Activated CD4-positive, alpha-beta T cell treated with anti-CD3 and anti-CD28 coated beads for 48 hours (primary cell): ENCODE results near the gene MAP2K7.
"Not testable (repeated sequence)": the region's sequence is repeated elsewhere in the genome, so short reads cannot be mapped to it uniquely, and the experiment has no call there.

Experiments used
- DNase-seq: peaks from one replicate; pipeline ENCODE4 v3.0.0-alpha.2; 2020

Gene MAP2K7

DNA sequence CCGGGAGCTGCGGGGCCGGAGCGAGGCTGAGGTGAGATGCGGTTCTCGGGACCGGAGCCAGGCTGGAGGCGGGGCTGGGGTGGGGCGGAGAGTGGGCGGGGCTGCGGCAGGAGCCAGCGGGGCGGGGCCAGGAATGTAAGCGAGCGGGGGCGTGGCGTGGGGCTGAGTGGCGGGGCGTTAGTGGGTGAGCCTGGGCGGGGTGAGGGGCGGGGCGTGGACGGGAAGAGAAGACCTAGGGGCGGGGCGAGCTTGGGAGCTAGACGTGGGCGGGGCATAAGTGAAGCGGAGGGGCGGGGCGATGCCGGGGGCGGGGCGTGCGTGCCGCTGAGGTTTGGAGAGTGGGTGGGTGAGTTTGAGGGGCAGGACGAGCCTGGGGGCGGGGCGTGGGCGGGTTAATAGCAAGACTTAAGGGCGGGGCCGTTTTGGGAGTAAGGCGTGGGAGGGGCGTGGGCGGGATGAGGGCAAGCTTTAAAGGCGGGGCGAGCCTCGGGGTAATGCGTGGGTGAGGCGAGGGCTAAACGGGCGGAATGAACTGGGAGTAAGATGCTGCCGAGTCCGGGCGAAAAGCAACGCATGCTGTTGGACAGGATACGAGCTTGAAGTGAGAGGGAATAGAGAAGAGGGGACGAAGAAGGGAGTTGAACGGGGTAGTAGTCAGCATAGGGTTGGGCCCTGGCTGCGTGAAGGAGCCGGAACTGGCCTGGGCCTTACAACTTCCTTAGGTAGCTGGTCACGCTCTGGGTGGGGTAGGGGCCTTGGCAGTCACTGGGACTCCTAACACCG lies 17.0 kb downstream of the MAP2K7 start:
- DNase-seq: peak; percentile 100

DNA sequence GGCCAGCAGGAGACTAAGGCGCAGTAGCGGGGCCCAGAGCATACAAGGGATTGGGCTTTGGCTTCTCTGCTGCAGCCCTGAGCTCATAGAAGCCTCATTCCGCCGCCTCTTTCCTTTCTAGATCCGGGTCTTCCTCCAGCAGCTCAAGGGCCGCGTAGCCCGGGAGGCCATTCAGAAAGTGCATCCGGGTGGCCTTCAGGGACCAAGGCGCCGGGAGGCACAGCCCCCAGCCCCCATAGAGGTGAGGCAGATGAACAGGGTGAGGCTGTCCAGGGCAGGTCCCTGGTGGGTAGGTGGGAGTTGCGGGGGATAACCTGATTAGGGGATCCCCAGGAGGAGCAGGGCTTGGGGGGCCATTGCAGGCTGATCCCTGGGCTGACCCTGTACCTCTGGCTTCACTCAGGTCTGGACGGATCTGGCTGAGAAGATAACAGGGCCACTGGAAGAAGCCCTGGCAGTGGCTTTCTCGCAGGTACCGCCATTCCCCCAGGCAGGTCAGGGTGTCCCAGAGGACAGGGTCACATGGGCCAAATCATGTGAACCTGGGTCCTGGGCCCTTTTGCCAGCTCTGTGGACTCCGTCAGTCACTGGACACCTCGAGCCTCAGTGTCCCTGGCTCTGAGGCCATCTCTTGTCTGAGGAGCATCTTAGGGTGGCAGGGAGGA lies 17.8 kb downstream of the MAP2K7 start:
- no peak for DNase-seq

DNA sequence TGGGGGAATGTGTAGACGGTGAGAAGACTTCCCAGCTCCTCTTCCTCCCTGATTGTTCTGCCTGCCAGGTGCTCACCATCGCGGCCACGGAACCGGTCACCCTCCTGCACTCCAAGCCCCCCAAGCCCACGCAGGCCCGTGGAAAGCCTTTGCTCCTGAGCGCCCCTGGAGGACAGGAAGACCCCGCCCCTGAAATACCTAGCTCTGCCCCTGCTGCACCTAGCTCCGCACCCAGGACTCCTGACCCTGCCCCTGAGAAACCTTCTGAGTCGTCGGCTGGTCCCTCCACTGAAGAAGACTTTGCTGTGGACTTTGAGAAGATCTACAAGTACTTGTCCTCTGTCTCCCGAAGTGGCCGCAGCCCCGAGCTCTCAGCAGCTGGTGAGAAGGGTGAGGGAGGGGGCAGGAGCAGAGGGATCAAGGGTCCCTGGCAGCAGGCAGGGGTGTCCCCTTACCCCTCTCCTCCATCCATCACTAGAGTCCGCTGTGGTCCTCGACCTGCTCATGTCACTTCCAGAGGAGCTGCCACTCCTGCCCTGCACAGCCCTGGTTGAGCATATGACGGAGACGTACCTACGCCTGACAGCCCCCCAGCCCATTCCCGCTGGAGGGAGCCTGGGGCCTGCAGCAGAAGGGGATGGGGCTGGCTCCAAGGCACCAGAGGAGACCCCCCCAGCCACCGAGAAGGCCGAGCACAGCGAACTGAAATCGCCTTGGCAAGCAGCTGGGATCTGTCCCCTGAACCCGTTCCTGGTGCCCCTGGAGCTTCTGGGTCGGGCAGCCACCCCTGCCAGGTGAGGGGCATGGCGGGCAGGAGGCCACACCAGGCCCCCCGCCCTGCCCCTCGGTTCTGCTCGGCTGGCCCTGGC lies 18.5 kb downstream of the MAP2K7 start:
- no peak for DNase-seq

DNA sequence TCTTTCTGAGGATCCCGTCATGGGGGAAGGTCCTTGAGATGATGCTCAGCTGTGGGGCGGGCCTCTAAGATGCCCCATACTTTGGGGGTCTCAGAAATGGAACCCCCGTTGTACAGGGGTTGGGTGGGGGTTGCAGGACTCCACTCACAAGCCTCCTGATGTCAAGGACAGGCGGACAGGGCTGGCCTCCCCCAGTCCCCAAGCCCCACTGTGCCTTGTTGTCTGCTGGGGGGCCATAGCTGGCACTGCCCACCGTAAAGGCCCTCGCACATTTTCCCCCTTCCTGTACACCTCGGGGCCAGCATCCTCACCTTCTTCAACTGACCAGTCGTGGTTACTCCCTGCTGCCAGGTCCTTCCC lies 19.1 kb downstream of the MAP2K7 start:
- no peak for DNase-seq

DNA sequence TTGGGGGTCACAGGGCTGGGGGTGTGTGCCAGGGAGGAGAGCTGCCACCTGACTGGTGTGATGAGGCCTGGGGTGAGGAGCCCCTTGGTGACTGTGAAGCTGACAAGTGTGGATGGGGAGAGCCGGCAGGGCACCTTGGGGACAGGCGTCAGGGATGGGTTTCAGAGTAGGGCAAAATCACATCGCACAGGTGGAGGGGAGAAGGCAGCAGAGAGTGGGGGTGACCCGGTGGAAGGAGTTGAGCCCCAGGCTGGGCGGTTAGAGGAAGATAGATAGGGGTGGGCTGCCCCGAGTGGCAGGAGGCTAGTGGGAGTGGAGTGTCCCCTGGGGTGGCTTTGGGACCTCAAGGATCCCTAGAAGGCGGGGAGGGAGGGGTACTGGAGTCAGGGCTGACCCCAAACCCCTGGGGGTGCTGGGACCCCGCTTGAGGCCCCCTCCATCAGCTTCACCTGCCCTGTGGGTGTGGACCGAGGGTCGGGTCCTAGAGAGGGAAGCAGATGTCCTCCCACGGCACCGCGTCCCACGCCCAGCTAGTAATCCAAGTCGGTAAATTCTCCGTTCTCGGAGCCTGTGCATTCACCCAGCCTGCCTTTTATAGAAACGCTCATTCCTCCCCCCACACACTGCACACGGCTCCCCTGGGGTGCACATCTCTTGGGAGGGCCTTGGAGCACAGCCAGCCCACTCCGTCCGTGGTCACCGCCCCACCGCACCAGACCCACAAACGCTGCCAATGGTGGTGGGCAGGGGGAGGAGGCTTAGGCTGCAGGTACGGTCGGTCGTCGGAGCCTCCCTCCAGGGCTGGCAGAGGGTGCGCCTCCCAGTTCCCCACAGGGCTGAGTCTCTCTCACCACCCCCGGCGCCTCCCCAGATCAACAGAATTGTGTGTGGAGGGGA lies 19.9 kb downstream of the MAP2K7 start:
- DNase-seq: no peak

DNA sequence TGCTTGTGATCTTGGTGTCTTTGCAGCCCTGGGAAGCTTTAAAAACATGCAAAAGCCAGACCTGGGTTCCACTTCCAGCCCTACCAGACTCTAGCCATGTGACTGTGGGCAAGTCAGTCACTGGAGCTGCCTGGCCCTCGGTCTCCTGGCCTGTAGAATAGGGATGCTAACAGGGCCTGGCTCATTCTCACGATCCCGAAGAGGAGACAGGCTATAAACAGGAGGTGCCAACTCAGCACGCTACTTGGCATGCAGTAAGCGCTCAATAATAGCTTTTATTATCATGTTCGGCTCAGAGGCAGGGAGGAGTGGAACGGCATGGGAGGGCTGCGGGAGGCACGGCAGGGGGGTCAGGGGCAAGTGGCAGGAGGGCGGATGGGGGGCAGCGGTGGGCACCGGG lies 20.6 kb downstream of the MAP2K7 start:
- DNase-seq: no peak

DNA sequence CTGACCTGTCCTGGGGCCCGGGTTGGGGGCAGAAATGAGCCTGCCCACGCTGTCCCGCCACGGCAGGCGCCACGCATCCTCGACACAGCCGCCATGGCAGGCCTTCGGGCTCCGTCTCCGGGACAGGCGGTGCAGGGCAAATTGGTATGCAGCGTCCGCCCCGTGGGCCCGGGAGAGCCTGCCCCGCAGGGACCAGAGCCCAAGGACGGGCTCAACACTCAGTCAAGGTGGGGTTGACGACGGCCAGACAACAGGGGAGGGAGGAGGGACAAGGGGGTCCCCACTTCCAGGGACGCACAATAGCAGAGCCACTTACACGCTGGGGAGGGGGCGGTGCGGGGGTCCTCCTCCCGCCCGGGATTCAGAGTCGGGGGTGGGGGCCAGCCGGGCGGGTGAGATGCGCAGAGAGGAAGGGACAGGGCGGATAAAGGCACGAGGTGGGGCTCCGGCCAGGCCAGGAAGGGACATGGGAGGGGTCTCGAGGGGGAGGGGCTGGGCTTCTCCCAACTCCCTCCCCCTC lies 21.0 kb downstream of the MAP2K7 start:
- DNase-seq: no peak

DNA sequence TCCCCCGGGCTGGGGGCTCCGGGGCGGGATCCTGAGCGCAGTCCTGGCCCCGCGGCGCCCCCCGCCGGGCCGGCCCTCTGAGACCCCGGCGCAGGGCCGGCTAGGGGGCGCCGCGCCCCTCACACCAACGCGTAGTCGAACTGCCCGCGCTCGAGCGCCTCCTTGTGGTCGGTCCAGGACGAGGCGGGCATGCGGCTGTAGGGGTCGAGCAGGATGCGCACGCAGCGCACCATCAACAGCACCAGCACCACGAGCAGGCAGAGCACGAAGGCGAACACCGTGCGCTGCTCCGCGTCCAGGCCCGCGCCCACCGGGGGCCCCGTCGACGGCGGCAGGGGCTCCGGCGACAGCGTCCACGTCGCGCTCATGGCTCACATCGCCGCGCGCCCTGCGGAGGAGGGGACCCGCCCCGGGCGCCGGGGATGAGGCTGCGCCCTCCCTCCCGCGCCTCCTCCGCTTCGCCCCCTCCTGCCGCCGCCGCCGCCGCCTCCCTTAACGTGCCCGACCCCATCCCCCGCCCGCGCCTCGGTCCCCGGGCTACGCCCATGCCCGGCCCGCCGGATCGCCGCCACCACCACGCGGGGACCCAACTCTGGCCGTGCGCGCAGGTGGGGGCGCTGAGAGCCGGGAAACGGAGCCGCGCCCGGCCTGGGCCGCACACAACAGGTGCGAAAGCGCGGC lies 21.6 kb downstream of the MAP2K7 start:
- peak; percentile 89 for DNase-seq

DNA sequence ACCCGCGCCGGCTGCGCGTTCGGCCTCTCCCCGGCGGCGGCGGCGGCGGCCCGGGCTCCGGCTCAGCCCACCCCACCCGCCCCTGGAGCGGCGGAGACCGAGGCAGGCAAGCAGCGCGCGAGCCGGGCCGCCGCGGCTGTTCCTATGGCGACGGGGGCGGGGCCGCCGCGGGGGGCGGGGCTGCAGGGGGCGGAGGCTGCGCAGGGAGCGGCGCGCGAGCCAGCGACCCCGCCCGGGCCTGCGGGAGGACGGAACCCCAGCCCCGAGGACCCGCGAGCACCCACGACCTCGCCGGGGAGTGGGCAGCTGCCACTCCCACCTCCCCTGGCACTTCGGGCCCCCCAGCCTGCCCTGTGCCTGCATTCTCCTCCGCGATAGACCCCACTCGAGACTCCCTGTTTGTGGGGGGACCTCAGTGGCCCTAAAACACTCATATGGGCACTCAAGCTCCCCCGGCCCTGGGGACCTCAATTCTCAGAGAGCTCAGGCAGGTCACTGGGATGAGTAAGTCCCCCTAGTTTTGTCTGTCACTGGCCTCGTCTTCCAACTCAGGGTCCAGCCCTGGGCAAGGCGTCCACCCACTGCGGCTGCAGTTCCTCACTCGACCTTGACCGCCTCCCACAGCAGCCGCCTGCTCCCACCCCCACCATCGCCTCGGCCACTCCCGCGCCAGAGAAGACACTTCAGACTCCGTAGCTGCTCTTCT lies 22.5 kb downstream of the MAP2K7 start, which contains the start of gene CTXN1:
TSS of gene CTXN1 (minus strand) at position 115 of the 706 bp plus-strand sequence. CDS start 597 bp downstream, outside the sequence.
- DNase-seq: peak; percentile 81

DNA sequence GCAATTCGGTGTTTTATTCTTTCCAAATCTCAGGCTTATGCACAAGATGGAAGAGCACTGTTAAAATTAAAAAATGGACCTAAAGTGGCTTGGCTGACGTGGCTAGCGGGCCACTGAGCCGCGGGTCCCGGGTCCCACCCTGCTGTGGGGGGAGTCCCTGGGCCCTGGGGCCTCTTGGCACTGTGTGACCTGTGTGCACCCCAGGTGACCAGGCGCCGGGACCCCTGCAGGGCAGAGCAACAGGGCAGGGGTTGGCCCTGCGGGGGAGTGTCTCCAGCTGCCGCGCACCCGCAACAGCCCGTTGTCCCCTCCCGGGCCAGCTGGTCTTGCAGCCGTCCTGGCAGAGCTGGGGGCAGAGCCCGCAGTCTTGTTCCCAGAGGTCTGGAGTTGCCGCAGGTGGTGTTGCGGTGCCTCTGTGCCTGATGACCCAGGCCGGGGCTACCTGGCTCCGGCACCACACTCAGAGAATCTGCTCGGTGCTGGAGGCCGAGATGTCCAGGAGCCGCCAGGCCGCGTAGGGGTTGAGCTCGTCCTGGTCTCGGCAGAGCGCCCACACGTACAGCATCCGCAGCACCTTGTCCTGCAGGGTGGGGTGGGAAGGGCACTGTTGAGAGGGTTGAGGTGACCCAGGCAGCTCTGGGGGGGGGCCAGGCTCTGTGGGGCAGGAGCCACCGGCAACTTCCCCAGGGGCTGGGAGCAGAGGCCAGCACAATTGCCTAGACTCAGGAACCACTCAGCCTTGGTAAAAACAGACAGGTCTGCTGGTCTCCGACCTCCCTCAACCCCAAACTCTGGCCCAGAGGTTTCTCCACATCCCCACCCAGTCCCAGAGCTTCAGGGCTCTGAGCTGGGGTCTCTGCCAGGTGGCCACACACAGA lies 23.3 kb downstream of the MAP2K7 start:
- DNase-seq: no peak

DNA sequence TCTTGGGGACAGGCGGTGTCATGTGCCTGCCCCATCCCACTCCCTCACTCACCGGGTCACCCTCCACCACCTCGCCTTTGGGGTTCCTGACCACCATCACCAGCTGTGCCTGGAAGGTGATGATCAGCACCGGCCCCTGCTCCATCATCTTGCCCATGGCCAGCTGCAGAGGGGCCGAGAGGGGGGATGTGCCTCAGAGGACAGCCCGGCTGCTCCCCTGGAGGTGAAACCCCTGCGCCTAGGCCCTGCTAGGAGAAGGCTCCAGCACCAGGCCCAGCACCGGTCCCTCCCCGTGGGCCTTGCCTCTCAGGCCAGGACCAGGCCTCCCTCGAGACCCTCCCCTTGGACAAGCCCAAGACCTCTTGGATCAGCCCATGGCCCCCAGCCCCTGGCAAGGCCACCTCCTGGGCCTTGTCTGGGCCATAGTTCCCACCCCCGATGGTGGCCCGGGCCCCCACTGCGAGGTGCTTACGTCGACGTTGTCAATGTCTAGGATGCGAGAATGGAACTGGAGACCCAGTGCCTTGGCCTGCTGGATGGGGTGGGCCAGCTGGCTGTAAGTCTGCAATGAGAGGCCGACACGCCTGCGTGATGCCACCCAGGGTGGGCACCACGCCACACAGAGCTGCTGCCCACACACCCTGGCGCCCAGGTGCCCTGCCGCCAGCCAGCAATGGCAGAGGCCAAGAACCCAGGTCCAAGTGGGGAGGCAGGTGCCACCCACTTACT lies 24.1 kb downstream of the MAP2K7 start:
- no peak for DNase-seq

DNA sequence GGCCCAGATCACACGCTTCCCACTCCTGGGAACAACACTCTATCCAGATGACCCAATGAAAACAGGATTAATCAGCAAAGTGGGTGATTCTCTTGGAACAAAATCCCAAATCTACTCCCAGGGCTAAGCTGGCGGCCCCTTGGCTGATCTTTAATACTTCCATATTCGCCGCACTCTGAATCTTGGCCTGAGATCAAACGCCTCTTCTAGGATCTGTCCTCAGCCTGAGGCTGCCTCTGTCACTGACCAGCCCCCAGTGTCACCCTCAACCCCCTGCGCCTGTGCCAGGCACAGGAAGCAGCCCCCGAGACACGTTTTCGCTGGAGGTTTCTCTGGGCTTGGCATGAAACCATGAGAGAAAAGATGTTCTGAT lies 24.6 kb downstream of the MAP2K7 start:
- no peak for DNase-seq

DNA sequence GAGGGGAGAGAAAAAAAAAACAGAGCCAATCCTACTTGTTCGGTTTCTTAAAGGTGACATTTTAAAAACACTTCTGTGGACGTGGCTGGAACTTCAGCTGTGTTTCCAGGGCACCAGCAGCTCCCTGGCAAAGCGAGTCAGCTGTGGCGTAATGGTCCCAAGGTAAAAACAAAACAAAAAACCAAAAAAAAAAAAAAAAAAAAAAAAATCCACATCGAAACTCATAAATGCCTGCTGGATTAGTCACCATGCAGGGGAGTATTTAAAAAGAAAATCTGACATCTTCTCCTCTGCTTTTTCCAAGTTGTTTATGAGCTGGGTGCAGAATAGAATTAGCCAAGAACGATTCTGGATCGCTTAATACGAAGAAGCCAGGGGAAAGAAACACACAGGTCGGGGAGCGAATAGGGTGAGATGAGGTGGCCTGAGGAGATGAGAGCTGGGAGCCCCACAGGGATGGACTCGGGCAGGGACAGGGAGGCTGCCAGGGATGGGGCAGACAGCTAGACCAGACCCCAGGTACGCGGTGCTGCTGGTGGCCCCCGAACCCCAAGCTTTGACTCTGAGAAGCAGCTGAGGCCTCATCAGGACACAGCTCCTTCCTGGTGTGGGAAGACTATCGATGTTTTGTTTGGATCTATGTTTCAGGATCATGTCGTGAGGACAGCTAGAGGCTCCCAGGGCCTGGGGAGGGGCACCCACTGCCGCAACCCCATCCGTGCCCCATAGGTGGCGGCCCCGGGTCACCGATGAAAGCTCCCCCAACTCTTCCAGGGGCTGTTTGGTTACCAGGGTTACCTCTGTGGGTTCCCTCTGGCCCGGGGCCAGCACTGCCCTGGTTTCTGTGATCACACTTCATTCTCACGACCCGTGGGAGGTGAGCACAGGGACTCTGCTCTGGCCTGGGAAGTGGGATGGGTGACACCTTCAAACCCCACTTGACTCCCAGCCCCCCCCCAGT lies 25.3 kb downstream of the MAP2K7 start:
- DNase-seq: peak; percentile 80

DNA sequence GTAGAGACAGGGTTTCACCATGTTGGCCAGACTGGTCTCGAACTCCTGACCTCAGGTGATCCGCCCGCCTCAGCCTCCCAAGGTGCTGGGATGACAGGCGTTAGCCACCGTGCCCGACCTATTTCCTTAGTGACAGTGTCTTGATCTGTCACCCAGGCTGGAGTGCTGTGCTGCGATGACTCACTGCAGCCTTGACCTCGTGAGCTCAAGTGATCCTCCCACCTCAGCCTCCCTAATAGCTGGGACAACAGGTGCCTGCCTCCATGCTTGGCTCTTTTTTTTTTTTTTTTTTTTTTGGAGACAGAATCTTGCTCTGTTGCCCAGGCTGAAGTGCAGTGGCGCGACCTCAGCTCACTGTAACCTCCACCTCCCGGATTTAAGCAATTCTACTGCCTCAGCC lies 26.4 kb downstream of the MAP2K7 start:
- not testable (repeated sequence) for DNase-seq

DNA sequence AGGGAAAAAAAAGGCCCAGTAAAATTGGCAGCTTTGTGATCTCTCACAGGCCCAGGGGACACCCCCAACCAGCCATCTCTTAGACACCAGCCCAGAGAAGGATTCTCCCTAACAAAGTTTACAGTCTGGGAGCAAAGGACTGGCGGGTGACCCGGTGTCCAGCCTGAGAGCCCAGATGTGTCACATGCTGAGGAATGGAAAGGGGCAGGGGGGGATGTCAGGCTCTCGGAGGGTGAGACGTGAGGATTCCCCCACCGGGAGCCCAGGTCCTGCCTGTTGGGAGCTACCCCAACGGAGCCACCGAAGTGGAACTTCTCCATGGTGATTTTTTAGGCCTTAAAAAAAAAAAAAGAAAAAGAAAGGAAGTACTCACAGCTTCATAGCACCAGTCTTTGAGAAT lies 27.1 kb downstream of the MAP2K7 start:
- DNase-seq: no peak

DNA sequence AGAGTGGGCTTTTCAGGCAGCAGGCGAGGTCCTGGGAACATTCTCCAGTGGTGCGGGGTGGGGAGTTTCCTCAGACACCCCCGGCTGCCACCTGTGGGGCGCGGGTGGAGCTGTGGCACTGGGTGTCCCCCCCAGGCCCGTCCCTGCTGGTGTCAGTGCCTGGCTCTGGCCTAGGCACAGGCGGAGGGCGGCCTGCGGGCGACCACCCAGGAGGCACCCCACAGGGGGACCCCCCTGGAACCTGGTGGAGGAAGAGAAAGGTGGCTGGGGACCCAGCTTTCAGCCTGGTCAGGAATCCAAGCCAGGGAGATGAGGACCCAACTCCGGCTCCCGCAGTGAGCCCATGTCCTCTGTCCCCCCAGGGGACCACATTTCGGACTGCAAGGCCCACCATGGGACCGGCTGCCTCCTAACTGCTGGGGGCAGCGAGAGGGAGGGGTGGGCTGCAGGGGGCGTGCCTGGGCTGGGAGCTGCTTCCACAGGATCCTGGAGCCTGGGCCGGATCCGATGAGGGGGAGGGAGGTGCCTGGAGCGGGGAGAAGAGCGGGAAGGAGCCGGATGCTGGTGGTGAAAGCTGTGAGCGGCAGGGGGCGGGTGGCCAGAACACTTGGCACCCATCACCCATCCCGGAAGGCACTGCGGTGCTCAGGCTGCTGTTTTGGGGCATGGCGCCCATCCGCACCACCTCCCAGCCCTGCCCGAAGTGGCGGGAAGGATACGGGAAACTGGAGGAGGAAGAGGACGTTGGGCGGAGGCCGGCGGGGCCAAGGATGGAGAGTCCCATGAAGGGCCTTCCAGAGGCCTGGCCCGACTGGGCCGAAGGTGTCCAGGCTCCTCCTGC lies 27.8 kb downstream of the MAP2K7 start:
- DNase-seq: no peak
